SH-SY5Y (cell line): ENCODE results near the gene RFC2.

ENCODE experiments used
- GATA2 ChIP-seq: IDR thresholded peaks from 2 replicates; pipeline ENCODE4 v1.6.1; 2011; ENCODE audit warnings: mild to moderate bottlenecking, low read depth, low read length
- GATA3 ChIP-seq: IDR thresholded peaks from 2 replicates; pipeline ENCODE4 v1.6.1; 2011; ENCODE audit warnings: low read depth, mild to moderate bottlenecking, low read length, moderate library complexity

The RFC2 gene

GRCh38 chr7:74217455-74218342 lies 36.5 kb downstream of the RFC2 start:
- TF ChIP-seq GATA3: no peak
- TF ChIP-seq GATA2: no peak

- TF ChIP-seq GATA2: no peak
- no peak for TF ChIP-seq GATA3
Measured at GRCh38 chr7:74216361-74216761, 37.8 kb downstream of the RFC2 start.

GRCh38 chr7:74215921-74216320 lies 38.3 kb downstream of the RFC2 start:
- no peak for TF ChIP-seq GATA2
- TF ChIP-seq GATA3: no peak

- TF ChIP-seq GATA3 (no peak), GATA2 (no peak)
Measured at GRCh38 chr7:74214816-74215630, 39.2 kb downstream of the RFC2 start.

GRCh38 chr7:74212661-74213060 lies 41.5 kb downstream of the RFC2 start:
- TF ChIP-seq GATA2 (no peak), GATA3 (no peak)

GRCh38 chr7:74207586-74207985 lies 46.6 kb downstream of the RFC2 start:
- TF ChIP-seq GATA3: no peak
- TF ChIP-seq GATA2: no peak

GRCh38 chr7:74206589-74207120 lies 47.5 kb downstream of the RFC2 start:
- TF ChIP-seq GATA3: no peak
- TF ChIP-seq GATA2: no peak

GRCh38 chr7:74203956-74204618 lies 50.1 kb downstream of the RFC2 start:
- TF ChIP-seq GATA2 (no peak), GATA3 (no peak)

- no peak for TF ChIP-seq GATA2
- no peak for TF ChIP-seq GATA3
Measured at GRCh38 chr7:74202841-74203556, 51.2 kb downstream of the RFC2 start.

- TF ChIP-seq GATA2 (no peak), GATA3 (no peak)
Measured at GRCh38 chr7:74199551-74200355, 54.4 kb downstream of the RFC2 start.

GRCh38 chr7:74197449-74198124 lies 56.6 kb downstream of the RFC2 start:
- TF ChIP-seq GATA2 (no peak), GATA3 (no peak)

- TF ChIP-seq GATA2 (no peak), GATA3 (no peak)
Measured at GRCh38 chr7:74194686-74195085, 59.5 kb downstream of the RFC2 start.
